Measurements from ENCODE around the gene NDUFB3.

DNA sequence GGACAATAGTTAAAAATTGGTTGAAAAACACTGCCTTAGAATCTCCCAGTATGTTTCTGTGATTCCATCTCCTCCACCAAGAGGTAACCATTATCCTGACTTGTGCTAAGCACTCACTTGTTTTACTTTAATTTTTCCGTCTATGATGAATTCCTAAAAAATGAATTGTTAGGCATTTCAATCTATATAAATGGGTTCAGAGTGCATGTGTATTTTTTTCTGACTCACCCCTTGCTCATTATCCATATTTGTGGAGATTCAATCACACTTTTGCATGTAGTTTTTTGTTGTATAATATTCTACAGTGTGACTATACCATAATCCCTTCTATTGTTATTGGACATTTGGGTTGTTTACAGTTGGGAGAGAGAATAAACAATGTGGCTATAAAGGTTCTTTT, 1.3 kb downstream of the NDUFB3 start:
- TF ChIP-seq, protein P1, sequence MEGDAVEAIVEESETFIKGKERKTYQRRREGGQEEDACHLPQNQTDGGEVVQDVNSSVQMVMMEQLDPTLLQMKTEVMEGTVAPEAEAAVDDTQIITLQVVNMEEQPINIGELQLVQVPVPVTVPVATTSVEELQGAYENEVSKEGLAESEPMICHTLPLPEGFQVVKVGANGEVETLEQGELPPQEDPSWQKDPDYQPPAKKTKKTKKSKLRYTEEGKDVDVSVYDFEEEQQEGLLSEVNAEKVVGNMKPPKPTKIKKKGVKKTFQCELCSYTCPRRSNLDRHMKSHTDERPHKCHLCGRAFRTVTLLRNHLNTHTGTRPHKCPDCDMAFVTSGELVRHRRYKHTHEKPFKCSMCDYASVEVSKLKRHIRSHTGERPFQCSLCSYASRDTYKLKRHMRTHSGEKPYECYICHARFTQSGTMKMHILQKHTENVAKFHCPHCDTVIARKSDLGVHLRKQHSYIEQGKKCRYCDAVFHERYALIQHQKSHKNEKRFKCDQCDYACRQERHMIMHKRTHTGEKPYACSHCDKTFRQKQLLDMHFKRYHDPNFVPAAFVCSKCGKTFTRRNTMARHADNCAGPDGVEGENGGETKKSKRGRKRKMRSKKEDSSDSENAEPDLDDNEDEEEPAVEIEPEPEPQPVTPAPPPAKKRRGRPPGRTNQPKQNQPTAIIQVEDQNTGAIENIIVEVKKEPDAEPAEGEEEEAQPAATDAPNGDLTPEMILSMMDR (IDR thresholded peaks at IDR 0.05), result no peak
- TF ChIP-seq EZH2 (IDR thresholded peaks at IDR 0.05; ENCODE audit: borderline replicate concordance, insufficient read depth, low read depth, low read length, poor library complexity, severe bottlenecking), result no peak
